Measurements from ENCODE around the gene SEC16A.

- TF ChIP-seq POLR2A (IDR thresholded peaks at IDR 0.05; ENCODE audit: low read length) (no peak), GATA1 (IDR thresholded peaks at IDR 0.05; ENCODE audit: low read depth, low read length) (no peak)
Measured at GRCh38 chr9:136530461-136531089, 47.7 kb upstream of the SEC16A start.
